ENCODE data around the gene CEP170B. TPM values are rescaled to one million over a fixed set of nuclear protein-coding genes. Genes with fewer than 3 reads are reported as not detected.

CEP170B gene
- total and polyA plus RNA-seq, 2 donors (not counting 3 experiments of a cell fraction or from before 2014, with no cell fraction given) = 13.9 to 38.6 TPM

DNA sequence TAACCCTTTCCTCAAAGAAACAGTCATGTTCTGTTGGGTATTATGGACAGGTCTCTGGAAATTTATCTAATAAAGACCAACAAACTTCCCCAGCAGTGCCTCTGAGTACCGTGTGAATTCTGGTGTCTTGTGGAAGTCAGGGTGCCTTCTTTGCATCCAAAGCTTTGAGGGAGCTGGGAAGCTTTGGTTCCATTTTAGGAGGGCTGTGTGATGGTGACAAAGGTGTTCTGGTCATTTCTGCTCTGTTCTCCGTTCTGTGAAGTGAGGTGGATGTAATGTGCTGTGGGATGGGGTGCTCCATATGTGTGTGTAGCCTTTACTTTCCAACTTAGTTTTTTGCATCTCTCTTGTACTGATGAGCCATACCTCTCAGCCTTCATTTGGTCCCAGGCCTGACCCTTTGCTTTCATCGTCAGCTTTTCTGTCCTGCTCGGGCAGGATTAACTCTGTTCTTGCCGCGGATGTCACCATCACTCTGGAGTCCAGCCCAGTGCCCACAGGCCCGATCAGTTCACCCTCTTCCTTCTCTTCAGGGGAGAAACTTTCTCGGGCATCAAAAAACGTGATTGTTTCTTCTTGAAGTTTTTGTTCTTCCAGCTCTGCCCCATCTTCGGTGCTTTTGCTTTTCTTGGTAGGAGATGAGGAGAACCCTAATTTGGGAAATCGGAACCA, 72.8 kb downstream of the CEP170B start:
- Histone ChIP-seq H3K4me1 (ENCODE audit: control insufficient read depth, extremely low read depth, insufficient read depth, low read length) (no peaks in the 10 kb centered on the region), H3K27me3 (ENCODE audit: control insufficient read depth in 2 of 2, insufficient read depth in 2 of 2, low read length in 2 of 2) (peaks cover 3 to 5% of the 10 kb centered on the region in 2 experiments), H3K9me3 (replicated peaks; ENCODE audit: control insufficient read depth, insufficient read depth, low read length) (no peaks in the 10 kb centered on the region), H3K9me1 (replicated peaks; ENCODE audit: control insufficient read depth, extremely low read depth, insufficient read depth, low read length) (no peaks in the 10 kb centered on the region), H3K4me3 (replicated peaks in 1 of 3; ENCODE audit: insufficient read depth in 1 of 3, low read depth in 1 of 3, low read length in 3 of 3) (no peak overlapping the region), H2AFZ (ENCODE audit: low read depth, low read length) (no peak overlapping the region), H4K20me1 (replicated peaks; ENCODE audit: control insufficient read depth, extremely low read depth, insufficient read depth, low read length) (no peaks in the 10 kb centered on the region), H3K27ac (ENCODE audit: insufficient read depth, low read depth, low read length) (no peak overlapping the region), H3K36me3 (ENCODE audit: control insufficient read depth in 2 of 2, extremely low read depth in 1 of 2, insufficient read depth in 2 of 2, low read length in 2 of 2) (peaks cover 0 to 2% of the 10 kb centered on the region in 2 experiments), H3K4me2 (ENCODE audit: insufficient read depth, low read length) (no peak overlapping the region), H3K9ac (replicated peaks; ENCODE audit: extremely low read depth, insufficient read depth, low read length) (no peak overlapping the region), H3K79me2 (ENCODE audit: control insufficient read depth, insufficient read depth, low read length) (no peaks in the 10 kb centered on the region)
- ChIA-PET CTCF (interaction anchor here (1.1 to 1.2 kb wide), 3 partner anchors 30 to 148 kb away, joined by 3 to 6 read pairs (median 4); no protein-coding TSS in a partner anchor), POLR2A (no interaction called here)
- intact Hi-C loops (cut with micrococcal nuclease) (no loop called here), dilution Hi-C loops (cut with MboI; ENCODE audit: extremely low pct_ligation_motif_present, low sequenced_read_pairs) (loop anchor here (10.0 kb wide), 1 partner anchor 137 kb away; no protein-coding TSS in a partner anchor)
- FAIRE-seq (no peak), DNase-seq (ENCODE audit: low read depth, low spot score) (no peak)
- no peak for TF ChIP-seq POLR2A (IDR thresholded peaks at IDR 0.05; ENCODE audit: low read depth, low read length)
- no peak for TF ChIP-seq POLR2AphosphoS5 (IDR thresholded peaks at IDR 0.05; ENCODE audit: insufficient read depth, low read depth, low read length)
- TF ChIP-seq MYC (IDR thresholded peaks at IDR 0.05; ENCODE audit: low read depth, low read length) = no peak
- TF ChIP-seq, protein P1, sequence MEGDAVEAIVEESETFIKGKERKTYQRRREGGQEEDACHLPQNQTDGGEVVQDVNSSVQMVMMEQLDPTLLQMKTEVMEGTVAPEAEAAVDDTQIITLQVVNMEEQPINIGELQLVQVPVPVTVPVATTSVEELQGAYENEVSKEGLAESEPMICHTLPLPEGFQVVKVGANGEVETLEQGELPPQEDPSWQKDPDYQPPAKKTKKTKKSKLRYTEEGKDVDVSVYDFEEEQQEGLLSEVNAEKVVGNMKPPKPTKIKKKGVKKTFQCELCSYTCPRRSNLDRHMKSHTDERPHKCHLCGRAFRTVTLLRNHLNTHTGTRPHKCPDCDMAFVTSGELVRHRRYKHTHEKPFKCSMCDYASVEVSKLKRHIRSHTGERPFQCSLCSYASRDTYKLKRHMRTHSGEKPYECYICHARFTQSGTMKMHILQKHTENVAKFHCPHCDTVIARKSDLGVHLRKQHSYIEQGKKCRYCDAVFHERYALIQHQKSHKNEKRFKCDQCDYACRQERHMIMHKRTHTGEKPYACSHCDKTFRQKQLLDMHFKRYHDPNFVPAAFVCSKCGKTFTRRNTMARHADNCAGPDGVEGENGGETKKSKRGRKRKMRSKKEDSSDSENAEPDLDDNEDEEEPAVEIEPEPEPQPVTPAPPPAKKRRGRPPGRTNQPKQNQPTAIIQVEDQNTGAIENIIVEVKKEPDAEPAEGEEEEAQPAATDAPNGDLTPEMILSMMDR (IDR thresholded peaks at IDR 0.05; ENCODE audit: extremely low read depth in 1 of 2, insufficient read depth in 1 of 2, low read depth in 1 of 2, low read length in 2 of 2) = no peak
- no peak for TF ChIP-seq EZH2 (IDR thresholded peaks at IDR 0.05; ENCODE audit: borderline replicate concordance, low read depth, low read length, severe bottlenecking)
- no peak for TF ChIP-seq JUN (IDR thresholded peaks at IDR 0.05; ENCODE audit: borderline replicate concordance, insufficient read depth, insufficient read length, low read depth)
- no TSS peak for BruUV-seq (replicated peaks)
